Testis (tissue), 2 donors: ENCODE results near the gene SLC37A1.

ENCODE experiments used
- POLR2A ChIP-seq: fragments of 450-650 bp; IDR thresholded peaks from one replicate; pipeline ENCODE4 v1.6.1; 2017; ENCODE audit warnings: antibody characterized with exemption, mild to moderate bottlenecking, moderate library complexity
- TF ChIP-seq, protein P1 (sequence below), 3 experiments: fragments of 450-650 bp in 2 of 3; fragments of 200-600 bp in 1 of 3; sonication (generic) in 1 of 3; IDR thresholded peaks; one replicate each; pipeline ENCODE4 v1.5.1; 2016 to 2019; ENCODE audit warnings: antibody characterized with exemption in 3 of 3, mild to moderate bottlenecking in 2 of 3, moderate library complexity in 1 of 3

GRCh38 chr21:42582787-42583476 lies 69.3 kb downstream of the SLC37A1 start:
- TF ChIP-seq POLR2A, result no peak
- TF ChIP-seq, protein P1, sequence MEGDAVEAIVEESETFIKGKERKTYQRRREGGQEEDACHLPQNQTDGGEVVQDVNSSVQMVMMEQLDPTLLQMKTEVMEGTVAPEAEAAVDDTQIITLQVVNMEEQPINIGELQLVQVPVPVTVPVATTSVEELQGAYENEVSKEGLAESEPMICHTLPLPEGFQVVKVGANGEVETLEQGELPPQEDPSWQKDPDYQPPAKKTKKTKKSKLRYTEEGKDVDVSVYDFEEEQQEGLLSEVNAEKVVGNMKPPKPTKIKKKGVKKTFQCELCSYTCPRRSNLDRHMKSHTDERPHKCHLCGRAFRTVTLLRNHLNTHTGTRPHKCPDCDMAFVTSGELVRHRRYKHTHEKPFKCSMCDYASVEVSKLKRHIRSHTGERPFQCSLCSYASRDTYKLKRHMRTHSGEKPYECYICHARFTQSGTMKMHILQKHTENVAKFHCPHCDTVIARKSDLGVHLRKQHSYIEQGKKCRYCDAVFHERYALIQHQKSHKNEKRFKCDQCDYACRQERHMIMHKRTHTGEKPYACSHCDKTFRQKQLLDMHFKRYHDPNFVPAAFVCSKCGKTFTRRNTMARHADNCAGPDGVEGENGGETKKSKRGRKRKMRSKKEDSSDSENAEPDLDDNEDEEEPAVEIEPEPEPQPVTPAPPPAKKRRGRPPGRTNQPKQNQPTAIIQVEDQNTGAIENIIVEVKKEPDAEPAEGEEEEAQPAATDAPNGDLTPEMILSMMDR (IDR thresholded peaks at IDR 0.05), result no peak
